ENCODE measurements around the gene SZT2. TPM values are rescaled to one million over a fixed set of nuclear protein-coding genes. Genes with fewer than 3 reads are reported as not detected.
"Not testable (repeated sequence)": the region's sequence is repeated elsewhere in the genome, so short reads cannot be mapped to it uniquely, and the experiment has no call there.

Gene SZT2
- total and polyA plus RNA-seq, 2 donors = 8.8 to 19.9 TPM

GRCh38 chr1:43475611-43476401 is 86.1 kb downstream of the SZT2 start:
- H3K27me3 ChIP-seq (ENCODE audit: control insufficient read depth in 2 of 2, insufficient read depth in 1 of 2, low read length in 1 of 2); H3K36me3 ChIP-seq (ENCODE audit: control insufficient read depth in 2 of 2, insufficient read depth in 2 of 2, low read length in 1 of 2); H3K9me3 ChIP-seq (ENCODE audit: control insufficient read depth in 2 of 2, insufficient read depth in 1 of 2, low read length in 1 of 2); H3K4me1 ChIP-seq (ENCODE audit: control insufficient read depth in 2 of 2, insufficient read depth in 2 of 2, low read length in 2 of 2); DNase-seq (ENCODE audit: low read depth in 6 of 9, low spot score in 9 of 9); H3K27ac ChIP-seq (ENCODE audit: low read depth in 1 of 2, low read length in 1 of 2); H3K4me3 ChIP-seq (ENCODE audit: low read length in 2 of 2): not testable (repeated sequence)
- 79% methylated on average over 9 of the region's 10 CpGs for WGBS

GRCh38 chr1:43477716-43478115 is 88.0 kb downstream of the SZT2 start:
- no peaks in the 10 kb centered on the region for H3K9me3 ChIP-seq (ENCODE audit: control insufficient read depth in 2 of 2, insufficient read depth in 1 of 2, low read length in 1 of 2)
- peaks cover 0 to 2% of the 10 kb centered on the region in 2 donors for H3K27me3 ChIP-seq (ENCODE audit: control insufficient read depth in 2 of 2, insufficient read depth in 1 of 2, low read length in 1 of 2)
- no peaks in the 10 kb centered on the region for H3K36me3 ChIP-seq (ENCODE audit: control insufficient read depth in 2 of 2, insufficient read depth in 2 of 2, low read length in 1 of 2)
- H3K27ac ChIP-seq (ENCODE audit: low read depth in 1 of 2, low read length in 1 of 2) = no peak overlapping the region
- H3K4me1 ChIP-seq (ENCODE audit: control insufficient read depth in 2 of 2, insufficient read depth in 2 of 2, low read length in 2 of 2) = no peaks in the 10 kb centered on the region
- H3K4me3 ChIP-seq (ENCODE audit: low read length in 2 of 2) = no peak overlapping the region
- WGBS = 96% methylated on average over 1 of the region's 1 CpG
- DNase-seq (ENCODE audit: low read depth in 6 of 9, low spot score in 9 of 9) = no peak

DNA sequence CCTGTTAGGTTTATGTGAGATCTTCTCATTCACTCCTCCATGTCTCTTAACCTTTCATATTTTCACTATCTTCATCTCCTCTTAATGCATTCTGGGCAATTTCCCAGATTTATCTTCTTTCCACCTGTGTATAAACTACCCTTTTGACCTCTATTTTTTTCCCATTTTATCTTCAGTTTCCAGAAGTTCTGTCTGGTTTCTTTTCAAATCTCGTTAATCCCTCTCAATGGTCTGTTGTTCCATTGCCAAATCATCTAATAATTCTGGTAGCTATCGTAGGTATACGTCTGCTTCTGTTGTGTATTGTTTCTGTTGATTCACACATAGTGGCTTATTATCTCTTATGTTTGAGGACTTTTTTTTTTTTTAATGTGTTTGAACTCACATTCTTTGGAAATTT is 89.7 kb downstream of the SZT2 start:
- no peaks in the 10 kb centered on the region for H3K36me3 ChIP-seq (ENCODE audit: control insufficient read depth in 2 of 2, insufficient read depth in 2 of 2, low read length in 1 of 2)
- DNase-seq (ENCODE audit: low read depth in 6 of 9, low spot score in 9 of 9) = no peak
- WGBS = 96% methylated on average over 3 of the region's 3 CpGs
- no peaks in the 10 kb centered on the region for H3K9me3 ChIP-seq (ENCODE audit: control insufficient read depth in 2 of 2, insufficient read depth in 1 of 2, low read length in 1 of 2)
- H3K4me1 ChIP-seq (ENCODE audit: control insufficient read depth in 2 of 2, insufficient read depth in 2 of 2, low read length in 2 of 2) = no peaks in the 10 kb centered on the region
- no peak overlapping the region for H3K27ac ChIP-seq (ENCODE audit: low read depth in 1 of 2, low read length in 1 of 2)
- no peak overlapping the region for H3K4me3 ChIP-seq (ENCODE audit: low read length in 2 of 2)
- H3K27me3 ChIP-seq (ENCODE audit: control insufficient read depth in 2 of 2, insufficient read depth in 1 of 2, low read length in 1 of 2) = peaks cover 0 to 2% of the 10 kb centered on the region in 2 donors

DNA sequence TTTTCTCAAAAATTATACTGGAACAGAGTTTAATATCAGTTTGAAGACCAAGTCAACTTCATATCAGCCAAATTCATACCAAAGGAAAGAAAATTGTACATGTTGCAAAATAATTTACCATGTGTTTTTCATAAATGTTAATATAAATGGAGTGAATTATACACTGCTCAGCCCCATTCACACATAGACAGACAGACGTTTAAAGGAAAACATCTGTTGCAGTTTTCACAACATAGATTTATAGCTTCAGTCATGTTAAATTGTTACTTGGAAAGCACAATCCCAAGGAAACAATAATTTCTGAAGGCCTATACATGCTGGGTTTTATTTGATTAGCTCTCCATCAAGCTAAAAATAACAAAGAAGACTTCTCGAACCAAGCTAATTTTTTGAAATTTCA is 91.8 kb downstream of the SZT2 start:
- no peak for DNase-seq (ENCODE audit: low read depth in 6 of 9, low spot score in 9 of 9)
- H3K27ac ChIP-seq (ENCODE audit: low read depth in 1 of 2, low read length in 1 of 2) = no peak overlapping the region
- H3K27me3 ChIP-seq (ENCODE audit: control insufficient read depth in 2 of 2, insufficient read depth in 1 of 2, low read length in 1 of 2) = no peaks in the 10 kb centered on the region
- H3K36me3 ChIP-seq (ENCODE audit: control insufficient read depth in 2 of 2, insufficient read depth in 2 of 2, low read length in 1 of 2) = no peaks in the 10 kb centered on the region
- H3K9me3 ChIP-seq (ENCODE audit: control insufficient read depth in 2 of 2, insufficient read depth in 1 of 2, low read length in 1 of 2) = no peaks in the 10 kb centered on the region
- H3K4me1 ChIP-seq (ENCODE audit: control insufficient read depth in 2 of 2, insufficient read depth in 2 of 2, low read length in 2 of 2) = no peaks in the 10 kb centered on the region
- 96% methylated on average over 2 of the region's 2 CpGs for WGBS
- no peak overlapping the region for H3K4me3 ChIP-seq (ENCODE audit: low read length in 2 of 2)

GRCh38 chr1:43482215-43482614 is 92.5 kb downstream of the SZT2 start:
- no peak overlapping the region for H3K4me3 ChIP-seq (ENCODE audit: low read length in 2 of 2)
- no peak overlapping the region for H3K27ac ChIP-seq (ENCODE audit: low read depth in 1 of 2, low read length in 1 of 2)
- no peak for DNase-seq (ENCODE audit: low read depth in 6 of 9, low spot score in 9 of 9)
- 98% methylated on average over 1 of the region's 1 CpG for WGBS
- no peaks in the 10 kb centered on the region for H3K9me3 ChIP-seq (ENCODE audit: control insufficient read depth in 2 of 2, insufficient read depth in 1 of 2, low read length in 1 of 2)
- no peaks in the 10 kb centered on the region for H3K27me3 ChIP-seq (ENCODE audit: control insufficient read depth in 2 of 2, insufficient read depth in 1 of 2, low read length in 1 of 2)
- H3K4me1 ChIP-seq (ENCODE audit: control insufficient read depth in 2 of 2, insufficient read depth in 2 of 2, low read length in 2 of 2) = no peaks in the 10 kb centered on the region
- H3K36me3 ChIP-seq (ENCODE audit: control insufficient read depth in 2 of 2, insufficient read depth in 2 of 2, low read length in 1 of 2) = no peaks in the 10 kb centered on the region

GRCh38 chr1:43484367-43484766 is 94.7 kb downstream of the SZT2 start:
- Histone ChIP-seq H3K27me3 (ENCODE audit: control insufficient read depth in 2 of 2, insufficient read depth in 1 of 2, low read length in 1 of 2) (no peaks in the 10 kb centered on the region), H3K9me3 (ENCODE audit: control insufficient read depth in 2 of 2, insufficient read depth in 1 of 2, low read length in 1 of 2) (no peaks in the 10 kb centered on the region), H3K4me3 (ENCODE audit: low read length in 2 of 2) (no peak overlapping the region), H3K4me1 (ENCODE audit: control insufficient read depth in 2 of 2, insufficient read depth in 2 of 2, low read length in 2 of 2) (no peaks in the 10 kb centered on the region), H3K36me3 (ENCODE audit: control insufficient read depth in 2 of 2, insufficient read depth in 2 of 2, low read length in 1 of 2) (no peaks in the 10 kb centered on the region), H3K27ac (ENCODE audit: low read depth in 1 of 2, low read length in 1 of 2) (no peak overlapping the region)
- DNase-seq (ENCODE audit: low read depth in 6 of 9, low spot score in 9 of 9) = no peak
- whole genome bisulfite sequencing = 99% methylated on average over 2 of the region's 2 CpGs

- no peak for DNase-seq (ENCODE audit: low read depth in 6 of 9, low spot score in 9 of 9)
- Histone ChIP-seq H3K9me3 (ENCODE audit: control insufficient read depth in 2 of 2, insufficient read depth in 1 of 2, low read length in 1 of 2) (no peaks in the 10 kb centered on the region), H3K4me3 (ENCODE audit: low read length in 2 of 2) (no peak overlapping the region), H3K27me3 (ENCODE audit: control insufficient read depth in 2 of 2, insufficient read depth in 1 of 2, low read length in 1 of 2) (no peaks in the 10 kb centered on the region), H3K27ac (ENCODE audit: low read depth in 1 of 2, low read length in 1 of 2) (no peak overlapping the region), H3K4me1 (ENCODE audit: control insufficient read depth in 2 of 2, insufficient read depth in 2 of 2, low read length in 2 of 2) (no peaks in the 10 kb centered on the region), H3K36me3 (ENCODE audit: control insufficient read depth in 2 of 2, insufficient read depth in 2 of 2, low read length in 1 of 2) (no peaks in the 10 kb centered on the region)
- 94% methylated on average over 1 of the region's 1 CpG for WGBS
Measured at GRCh38 chr1:43488165-43488564, 98.5 kb downstream of the SZT2 start.

- H3K36me3 ChIP-seq (ENCODE audit: control insufficient read depth in 2 of 2, insufficient read depth in 2 of 2, low read length in 1 of 2) = no peaks in the 10 kb centered on the region
Measured at GRCh38 chr1:43491061-43491460, 101.4 kb downstream of the SZT2 start.

DNA sequence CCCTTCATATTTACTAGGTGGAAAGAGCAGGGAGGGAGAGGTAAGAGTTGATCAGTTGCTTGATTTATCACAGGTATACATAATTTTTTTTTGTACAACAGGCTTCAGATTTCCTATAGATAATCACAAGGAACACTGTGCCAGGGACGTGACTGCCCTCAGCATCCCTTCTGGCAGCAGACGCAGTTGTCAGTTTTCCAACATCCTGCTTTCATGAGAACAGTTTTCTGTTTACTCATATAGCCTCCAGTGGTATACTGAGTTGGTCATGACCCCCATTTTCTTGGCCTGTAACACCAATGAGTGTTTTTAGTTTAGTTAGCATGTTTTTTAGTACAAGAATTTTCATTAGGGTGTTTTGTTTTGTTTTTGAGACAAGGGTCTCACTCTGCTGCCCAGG is 103.1 kb downstream of the SZT2 start:
- Histone ChIP-seq H3K27ac (ENCODE audit: low read depth in 1 of 2, low read length in 1 of 2) (no peak overlapping the region), H3K4me3 (ENCODE audit: low read length in 2 of 2) (no peak overlapping the region), H3K9me3 (ENCODE audit: control insufficient read depth in 2 of 2, insufficient read depth in 1 of 2, low read length in 1 of 2) (no peaks in the 10 kb centered on the region), H3K4me1 (ENCODE audit: control insufficient read depth in 2 of 2, insufficient read depth in 2 of 2, low read length in 2 of 2) (no peaks in the 10 kb centered on the region), H3K36me3 (ENCODE audit: control insufficient read depth in 2 of 2, insufficient read depth in 2 of 2, low read length in 1 of 2) (no peaks in the 10 kb centered on the region), H3K27me3 (ENCODE audit: control insufficient read depth in 2 of 2, insufficient read depth in 1 of 2, low read length in 1 of 2) (peaks cover 0 to 4% of the 10 kb centered on the region in 2 donors)
- no peak for DNase-seq (ENCODE audit: low read depth in 6 of 9, low spot score in 9 of 9)
- WGBS = 92% methylated on average over 2 of the region's 2 CpGs

More at GRCh38 chr1:43491061-43491460, 101.4 kb downstream of the SZT2 start:
- H3K27ac ChIP-seq (ENCODE audit: low read depth in 1 of 2, low read length in 1 of 2) = no peak overlapping the region
- no peaks in the 10 kb centered on the region for H3K4me1 ChIP-seq (ENCODE audit: control insufficient read depth in 2 of 2, insufficient read depth in 2 of 2, low read length in 2 of 2)
- 100% methylated on average over 1 of the region's 1 CpG for WGBS
- peaks cover 0 to 4% of the 10 kb centered on the region in 2 donors for H3K27me3 ChIP-seq (ENCODE audit: control insufficient read depth in 2 of 2, insufficient read depth in 1 of 2, low read length in 1 of 2)
- no peak for DNase-seq (ENCODE audit: low read depth in 6 of 9, low spot score in 9 of 9)
- H3K9me3 ChIP-seq (ENCODE audit: control insufficient read depth in 2 of 2, insufficient read depth in 1 of 2, low read length in 1 of 2) = no peaks in the 10 kb centered on the region
- no peak overlapping the region for H3K4me3 ChIP-seq (ENCODE audit: low read length in 2 of 2)
